ENCODE measurements around the gene KCNA2.

Gene KCNA2

DNA sequence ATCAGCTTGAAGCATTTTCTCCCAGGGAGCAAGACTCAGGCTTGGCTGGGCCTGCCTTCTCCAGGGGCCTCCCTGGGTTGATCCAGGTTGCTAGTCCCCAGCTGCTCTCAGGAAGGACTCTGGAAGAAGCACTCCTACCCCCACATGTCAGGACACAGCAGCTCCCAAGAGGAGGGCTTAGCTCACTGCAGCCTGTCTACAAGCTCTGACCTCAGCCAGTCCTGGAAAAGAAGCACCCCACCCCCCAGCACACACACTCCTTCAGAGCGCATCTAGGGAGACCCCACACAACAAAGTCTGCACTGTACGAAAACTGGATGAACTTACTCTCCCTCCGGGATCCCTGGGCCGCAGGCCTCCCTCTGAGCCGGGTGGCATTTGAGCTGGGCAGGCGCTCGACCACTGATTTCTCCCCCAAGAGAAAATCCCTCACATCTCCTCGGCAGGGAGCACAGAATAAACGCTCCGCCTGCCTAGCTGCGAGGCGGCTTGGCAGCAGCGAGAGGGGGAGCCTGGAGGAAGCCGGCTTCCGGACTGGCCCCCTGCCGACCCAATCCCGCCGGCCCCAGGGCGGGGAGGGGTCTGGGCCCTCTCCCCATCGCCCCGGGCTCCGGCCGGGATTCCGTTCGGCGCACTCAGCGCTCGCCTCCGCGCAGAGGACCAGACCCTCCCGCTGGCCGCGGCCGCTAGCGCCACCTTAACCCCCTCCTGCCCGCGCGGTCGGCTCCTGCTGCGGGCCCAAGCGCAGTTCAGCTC is at the start of gene KCNA2:
TSS of gene KCNA2 (minus strand) at position 458 of the 756 bp plus-strand sequence. CDS start 1,576 bp downstream, outside the sequence.
- H3K9ac ChIP-seq (ENCODE audit: low read length) = peak within 1 kb of the TSS; percentile 2
- H3K4me1 ChIP-seq (ENCODE audit: control insufficient read depth, insufficient read depth, low read length) = no peaks in the 10 kb centered on the region
- no peaks in the 10 kb centered on the region for H3K36me3 ChIP-seq (ENCODE audit: control insufficient read depth, insufficient read depth, low read length)
- H3K4me3 ChIP-seq (ENCODE audit: low read length) = peak within 1 kb of the TSS; percentile 69
- peak within 1 kb of the TSS; percentile 30 for H3K27ac ChIP-seq (ENCODE audit: low read depth, low read length)
- H3K27me3 ChIP-seq (ENCODE audit: control insufficient read depth, insufficient read depth, low read length) = peaks cover 16% of the 10 kb centered on the region

GRCh38 chr1:110650609-110651008 is 44.5 kb upstream of the KCNA2 start:
- Histone ChIP-seq H3K36me3 (ENCODE audit: control insufficient read depth, insufficient read depth, low read length) (no peaks in the 10 kb centered on the region), H3K27me3 (ENCODE audit: control insufficient read depth, insufficient read depth, low read length) (no peaks in the 10 kb centered on the region)

GRCh38 chr1:110648417-110648816 is 42.3 kb upstream of the KCNA2 start:
- Histone ChIP-seq H3K4me1 (ENCODE audit: control insufficient read depth, insufficient read depth, low read length) (no peaks in the 10 kb centered on the region), H3K27me3 (ENCODE audit: control insufficient read depth, insufficient read depth, low read length) (no peaks in the 10 kb centered on the region), H3K9ac (ENCODE audit: low read length) (no peak overlapping the region), H3K36me3 (ENCODE audit: control insufficient read depth, insufficient read depth, low read length) (no peaks in the 10 kb centered on the region), H3K4me3 (ENCODE audit: low read length) (no peak overlapping the region), H3K27ac (ENCODE audit: low read depth, low read length) (no peak overlapping the region)

More at GRCh38 chr1:110650609-110651008, 44.5 kb upstream of the KCNA2 start:
- Histone ChIP-seq H3K27ac (ENCODE audit: low read depth, low read length) (no peak overlapping the region), H3K4me3 (ENCODE audit: low read length) (no peak overlapping the region), H3K9ac (ENCODE audit: low read length) (no peak overlapping the region), H3K4me1 (ENCODE audit: control insufficient read depth, insufficient read depth, low read length) (no peaks in the 10 kb centered on the region)

DNA sequence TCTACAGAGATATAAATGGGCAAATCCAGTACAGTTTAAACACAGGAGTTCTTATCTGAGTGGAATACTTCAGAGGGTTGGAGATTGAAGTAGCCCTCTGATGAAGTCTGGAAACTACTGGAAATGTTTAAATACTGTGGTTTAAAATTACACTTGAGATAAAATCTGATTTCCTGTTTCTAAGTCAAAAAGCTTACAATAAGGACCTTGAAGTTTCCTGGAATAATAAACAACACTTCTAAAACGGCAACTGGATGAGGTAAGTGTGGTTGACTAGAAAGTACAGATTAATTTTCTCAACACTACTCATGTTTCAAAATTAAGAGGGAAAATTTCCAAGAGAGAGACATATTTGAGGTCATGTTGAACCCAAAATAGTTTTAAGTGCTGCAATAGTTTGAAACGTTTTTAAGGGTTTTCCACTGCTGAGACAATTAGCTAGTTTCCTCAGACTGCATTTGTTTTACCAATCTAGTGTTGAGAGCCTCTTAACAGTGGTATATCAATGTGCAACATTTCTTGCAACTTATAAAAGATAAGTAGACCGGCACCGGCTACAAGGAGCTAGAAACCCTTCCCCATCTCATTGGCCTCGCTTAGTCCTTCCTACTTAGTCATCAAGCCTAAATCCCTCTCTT is 41.2 kb upstream of the KCNA2 start:
- no peaks in the 10 kb centered on the region for H3K36me3 ChIP-seq (ENCODE audit: control insufficient read depth, insufficient read depth, low read length)
- H3K4me3 ChIP-seq (ENCODE audit: low read length) = no peak overlapping the region
- H3K9ac ChIP-seq (ENCODE audit: low read length) = no peak overlapping the region
- H3K27ac ChIP-seq (ENCODE audit: low read depth, low read length) = no peak overlapping the region
- H3K4me1 ChIP-seq (ENCODE audit: control insufficient read depth, insufficient read depth, low read length) = no peaks in the 10 kb centered on the region
- no peaks in the 10 kb centered on the region for H3K27me3 ChIP-seq (ENCODE audit: control insufficient read depth, insufficient read depth, low read length)

DNA sequence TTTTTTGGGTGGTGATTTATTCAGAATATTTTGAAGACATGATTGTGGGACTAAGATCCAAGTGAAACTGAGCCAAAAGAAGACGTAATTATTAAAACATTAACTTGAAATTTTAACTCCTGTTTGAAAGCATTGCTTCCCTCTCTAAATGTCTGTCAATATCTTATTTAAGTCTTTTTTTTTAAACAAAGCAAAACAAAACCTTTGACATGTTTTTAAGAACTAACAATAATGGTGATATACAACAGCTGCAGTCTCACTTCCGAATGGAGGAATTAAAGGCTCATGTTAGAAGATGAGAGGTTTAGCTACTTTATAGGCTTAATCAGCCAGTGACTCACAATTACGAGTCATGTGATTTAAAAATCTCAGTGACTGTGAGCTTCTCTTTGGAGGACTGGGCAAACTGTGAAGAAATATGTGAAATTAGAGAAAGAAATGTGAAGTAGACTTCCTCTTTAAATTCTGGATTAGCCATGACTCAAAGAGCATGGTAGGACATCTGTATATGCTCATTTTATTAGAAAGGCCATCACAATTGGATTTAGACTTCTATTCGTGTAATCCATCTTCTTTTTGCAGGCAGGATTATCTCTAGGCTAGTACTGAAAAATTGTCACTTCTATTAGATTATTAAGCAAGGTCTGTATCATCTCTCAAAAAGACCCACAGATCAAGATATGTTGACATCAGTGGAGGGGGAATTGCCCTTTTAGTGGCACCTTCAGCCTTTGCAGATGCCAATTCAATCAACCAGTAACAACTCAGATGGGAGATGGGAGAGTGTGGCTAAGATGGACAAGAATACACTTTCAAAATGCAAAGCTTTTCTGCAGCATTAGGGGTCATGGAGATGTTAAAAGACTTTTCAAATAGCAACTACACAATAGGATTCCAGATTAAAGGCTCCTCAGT is 39.9 kb upstream of the KCNA2 start:
- no peak overlapping the region for H3K27ac ChIP-seq (ENCODE audit: low read depth, low read length)

DNA sequence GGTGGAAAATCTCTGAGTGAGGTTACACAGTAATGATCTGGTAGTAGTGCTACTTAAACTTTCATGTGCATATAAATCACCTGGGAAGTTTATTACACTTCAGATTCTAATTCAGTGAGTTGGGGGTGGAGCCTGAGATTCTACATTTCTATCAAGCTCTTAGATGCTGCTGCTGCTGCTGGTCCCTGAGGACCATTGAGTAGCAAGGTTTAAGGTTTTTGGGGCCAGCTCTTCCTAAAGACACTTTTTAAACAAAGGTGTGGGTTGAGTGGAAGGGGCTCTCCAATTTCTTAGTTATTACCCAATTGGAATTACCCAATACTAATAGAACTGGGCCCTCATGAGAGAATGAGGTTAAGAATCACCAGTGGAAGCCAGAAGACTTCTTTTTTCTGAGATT is 39.1 kb upstream of the KCNA2 start:
- Histone ChIP-seq H3K27me3 (ENCODE audit: control insufficient read depth, insufficient read depth, low read length) (no peaks in the 10 kb centered on the region), H3K27ac (ENCODE audit: low read depth, low read length) (no peak overlapping the region), H3K4me1 (ENCODE audit: control insufficient read depth, insufficient read depth, low read length) (no peaks in the 10 kb centered on the region), H3K36me3 (ENCODE audit: control insufficient read depth, insufficient read depth, low read length) (no peaks in the 10 kb centered on the region), H3K4me3 (ENCODE audit: low read length) (no peak overlapping the region), H3K9ac (ENCODE audit: low read length) (no peak overlapping the region)

More for the DNA sequence above, 39.9 kb upstream of the KCNA2 start:
- Histone ChIP-seq H3K4me1 (ENCODE audit: control insufficient read depth, insufficient read depth, low read length) (no peaks in the 10 kb centered on the region), H3K36me3 (ENCODE audit: control insufficient read depth, insufficient read depth, low read length) (no peaks in the 10 kb centered on the region), H3K4me3 (ENCODE audit: low read length) (no peak overlapping the region), H3K27me3 (ENCODE audit: control insufficient read depth, insufficient read depth, low read length) (no peaks in the 10 kb centered on the region), H3K9ac (ENCODE audit: low read length) (no peak overlapping the region)

DNA sequence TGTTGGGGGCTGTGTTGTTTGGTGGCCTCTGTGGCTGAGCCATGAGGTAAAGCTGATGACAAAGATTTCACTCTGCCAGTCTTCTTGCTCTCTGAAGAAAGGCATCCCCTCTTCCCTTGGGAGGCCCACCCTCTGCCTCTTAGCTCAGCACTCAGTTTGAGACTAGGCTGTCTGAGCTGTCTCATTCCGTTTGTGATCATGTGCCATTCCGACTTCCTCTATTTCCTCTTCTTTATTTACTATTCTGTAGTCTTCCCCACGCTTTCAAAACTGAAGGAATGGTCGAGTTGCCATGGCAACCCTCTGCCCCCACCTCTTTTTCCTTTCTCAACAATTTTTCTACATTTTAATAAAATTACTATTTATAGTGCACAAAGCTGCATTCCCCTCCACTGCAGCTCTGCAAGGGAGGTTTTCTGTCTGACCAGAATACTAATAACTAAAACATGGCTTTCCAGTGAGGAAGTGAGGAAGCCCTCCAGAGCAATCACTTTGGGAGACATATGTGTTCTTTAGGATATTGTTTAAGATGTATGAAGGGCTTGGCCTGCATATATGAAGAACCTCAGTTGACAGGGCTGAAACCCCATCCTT is 37.8 kb upstream of the KCNA2 start:
- Histone ChIP-seq H3K27ac (ENCODE audit: low read depth, low read length) (no peak overlapping the region), H3K4me1 (ENCODE audit: control insufficient read depth, insufficient read depth, low read length) (no peaks in the 10 kb centered on the region), H3K4me3 (ENCODE audit: low read length) (no peak overlapping the region), H3K9ac (ENCODE audit: low read length) (no peak overlapping the region), H3K36me3 (ENCODE audit: control insufficient read depth, insufficient read depth, low read length) (no peaks in the 10 kb centered on the region), H3K27me3 (ENCODE audit: control insufficient read depth, insufficient read depth, low read length) (no peaks in the 10 kb centered on the region)

DNA sequence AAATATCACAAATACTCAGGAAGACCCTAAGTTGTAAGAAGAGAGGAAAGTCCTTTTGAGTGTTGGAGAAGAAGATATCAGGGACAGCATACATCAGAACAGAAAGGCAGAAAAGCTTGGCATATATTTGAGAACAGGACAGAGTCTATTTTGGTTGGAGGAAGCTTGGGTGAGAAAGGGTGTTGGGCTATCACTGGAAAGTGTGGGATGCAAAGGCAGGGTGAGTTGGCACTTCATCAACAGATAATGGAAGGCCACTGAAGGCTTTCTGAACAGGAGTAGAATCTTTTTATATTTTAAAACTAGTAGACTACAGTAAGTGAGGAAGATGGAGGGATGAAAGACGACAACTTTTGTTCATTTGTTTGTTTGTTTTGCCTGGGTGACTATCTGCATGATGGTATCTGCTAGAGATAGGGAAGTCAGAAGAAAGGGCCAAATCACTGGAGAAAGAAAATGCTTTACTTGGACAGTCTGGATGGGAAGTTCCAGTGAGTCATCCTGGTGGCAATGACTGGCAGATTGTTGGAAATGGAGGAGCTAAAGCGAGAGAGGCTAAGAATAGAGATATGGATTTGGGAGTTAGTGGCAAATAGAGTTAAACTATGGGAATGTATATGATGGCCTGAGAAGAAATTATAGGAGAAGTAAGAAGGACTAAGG is 33.7 kb upstream of the KCNA2 start:
- Histone ChIP-seq H3K27ac (ENCODE audit: low read depth, low read length) (no peak overlapping the region), H3K27me3 (ENCODE audit: control insufficient read depth, insufficient read depth, low read length) (no peaks in the 10 kb centered on the region), H3K36me3 (ENCODE audit: control insufficient read depth, insufficient read depth, low read length) (no peaks in the 10 kb centered on the region), H3K9ac (ENCODE audit: low read length) (no peak overlapping the region), H3K4me3 (ENCODE audit: low read length) (no peak overlapping the region), H3K4me1 (ENCODE audit: control insufficient read depth, insufficient read depth, low read length) (no peaks in the 10 kb centered on the region)

GRCh38 chr1:110638556-110638955 is 32.4 kb upstream of the KCNA2 start:
- Histone ChIP-seq H3K4me3 (ENCODE audit: low read length) (no peak overlapping the region), H3K27me3 (ENCODE audit: control insufficient read depth, insufficient read depth, low read length) (no peaks in the 10 kb centered on the region), H3K4me1 (ENCODE audit: control insufficient read depth, insufficient read depth, low read length) (peaks cover 7% of the 10 kb centered on the region), H3K27ac (ENCODE audit: low read depth, low read length) (no peak overlapping the region), H3K36me3 (ENCODE audit: control insufficient read depth, insufficient read depth, low read length) (no peaks in the 10 kb centered on the region), H3K9ac (ENCODE audit: low read length) (no peak overlapping the region)

- H3K36me3 ChIP-seq (ENCODE audit: control insufficient read depth, insufficient read depth, low read length) = no peaks in the 10 kb centered on the region
- no peak overlapping the region for H3K27ac ChIP-seq (ENCODE audit: low read depth, low read length)
Measured at GRCh38 chr1:110638058-110638457, 31.9 kb upstream of the KCNA2 start.

DNA sequence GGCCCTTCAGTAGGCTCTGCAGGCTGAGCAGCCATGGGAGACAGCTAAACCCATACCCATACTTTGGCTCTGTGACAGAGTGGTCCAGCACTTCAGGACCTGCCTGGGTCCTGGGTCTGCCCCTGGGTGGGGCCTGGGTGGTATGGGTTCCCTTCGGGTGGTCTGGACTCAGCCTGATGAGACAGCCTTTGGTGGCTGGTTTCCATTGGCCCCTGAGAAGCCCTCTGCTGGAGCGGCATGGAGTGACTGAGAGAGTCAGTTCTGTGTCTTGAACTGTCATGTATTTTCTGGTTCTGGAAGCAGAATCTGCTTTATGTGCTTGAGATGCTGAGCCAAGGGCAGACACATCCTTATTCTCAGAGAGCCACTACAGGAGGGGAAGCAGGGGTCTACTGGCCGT is 31.3 kb upstream of the KCNA2 start:
- Histone ChIP-seq H3K27ac (ENCODE audit: low read depth, low read length) (no peak overlapping the region), H3K4me1 (ENCODE audit: control insufficient read depth, insufficient read depth, low read length) (peaks cover 7% of the 10 kb centered on the region), H3K4me3 (ENCODE audit: low read length) (no peak overlapping the region), H3K27me3 (ENCODE audit: control insufficient read depth, insufficient read depth, low read length) (no peaks in the 10 kb centered on the region), H3K9ac (ENCODE audit: low read length) (no peak overlapping the region), H3K36me3 (ENCODE audit: control insufficient read depth, insufficient read depth, low read length) (no peaks in the 10 kb centered on the region)

More at GRCh38 chr1:110638058-110638457, 31.9 kb upstream of the KCNA2 start:
- Histone ChIP-seq H3K4me3 (ENCODE audit: low read length) (no peak overlapping the region), H3K9ac (ENCODE audit: low read length) (no peak overlapping the region), H3K4me1 (ENCODE audit: control insufficient read depth, insufficient read depth, low read length) (peaks cover 7% of the 10 kb centered on the region), H3K27me3 (ENCODE audit: control insufficient read depth, insufficient read depth, low read length) (no peaks in the 10 kb centered on the region)

Measured in rectal smooth muscle tissue (tissue), 1 donor.